Neural cell (in vitro differentiated cells): ENCODE measurements around the gene SLC25A22. TPM values are rescaled to one million over a fixed set of nuclear protein-coding genes. Genes with fewer than 3 reads are reported as not detected.

Experiments
- H2AFZ ChIP-seq: fragments of 200-600, 300-800 bp; sonication (generic), shearing (Covaris generic); 2 replicates; pipeline ENCODE4 v1.6.0; 2014; ENCODE audit warnings: low read depth, mild to moderate bottlenecking, antibody characterized with exemption, low read length, moderate library complexity
- H3F3A ChIP-seq: fragments of 200-600 bp; shearing (Covaris generic); 2 replicates; pipeline ENCODE4 v1.6.1; 2016; ENCODE audit warnings: mild to moderate bottlenecking, moderate library complexity, mixed read lengths, antibody characterized with exemption, low read length; ENCODE audit not compliant: insufficient read depth, poor library complexity, severe bottlenecking
- H3K27ac ChIP-seq: fragments of 200-600, 300-800 bp; sonication (generic), shearing (Covaris generic); 2 replicates; pipeline ENCODE4 v1.5.1; 2014; ENCODE audit warnings: mild to moderate bottlenecking, low read length, moderate library complexity
- H3K27me3 ChIP-seq: fragments of 300-800, 200-600 bp; sonication (generic), shearing (Covaris generic); 2 replicates; pipeline ENCODE4 v1.6.0; 2014; ENCODE audit warnings: mild to moderate bottlenecking, low read depth, low read length, moderate library complexity; ENCODE audit not compliant: insufficient read depth
- H3K36me3 ChIP-seq: fragments of 300-800, 200-600 bp; sonication (generic), shearing (Covaris generic); 2 replicates; pipeline ENCODE4 v1.5.1; 2014; ENCODE audit warnings: mild to moderate bottlenecking, antibody characterized with exemption, low read length, moderate library complexity; ENCODE audit not compliant: insufficient read depth
- H3K4me2 ChIP-seq: fragments of 300-800, 200-600 bp; sonication (generic), shearing (Covaris generic); 2 replicates; pipeline ENCODE4 v1.6.0; 2014; ENCODE audit warnings: mild to moderate bottlenecking, low read length
- H3K4me3 ChIP-seq: fragments of 300-800, 200-600 bp; sonication (generic), shearing (Covaris generic); 2 replicates; pipeline ENCODE4 v1.5.1; 2014; ENCODE audit warnings: mild to moderate bottlenecking, low read length, moderate library complexity
- H3K79me2 ChIP-seq: fragments of 200-600 bp; shearing (Covaris generic); replicated peaks from 2 replicates; pipeline ENCODE4 v1.6.0; 2014; ENCODE audit warnings: mild to moderate bottlenecking, low read length, moderate library complexity; ENCODE audit not compliant: insufficient read depth
- H3K9ac ChIP-seq: fragments of 300-800, 200-600 bp; sonication (generic), shearing (Covaris generic); 2 replicates; pipeline ENCODE4 v1.6.1; 2016; ENCODE audit warnings: mild to moderate bottlenecking, low read length, mixed read lengths
- H3K9me2 ChIP-seq: fragments of 200-600 bp; shearing (Covaris generic); 2 replicates; pipeline ENCODE4 v1.6.1; 2016; ENCODE audit warnings: mild to moderate bottlenecking, low read length, mixed read lengths; ENCODE audit not compliant: insufficient read depth
- H3K9me3 ChIP-seq: fragments of 200-600, 300-800 bp; sonication (generic), shearing (Covaris generic); 2 replicates; pipeline ENCODE4 v1.6.1; 2016; ENCODE audit warnings: mild to moderate bottlenecking, mixed run types, low read length, moderate library complexity, mixed read lengths
- H4K20me1 ChIP-seq: fragments of 200-600 bp; shearing (Covaris generic); 2 replicates; pipeline ENCODE4 v1.6.1; 2016; ENCODE audit warnings: mild to moderate bottlenecking, mixed run types; ENCODE audit not compliant: insufficient read depth
- CTCF ChIP-seq: fragments of 450-650 bp; IDR thresholded peaks from 2 replicates; pipeline ENCODE4 v1.5.1; 2014; ENCODE audit warnings: antibody characterized with exemption, mild to moderate bottlenecking, moderate library complexity; ENCODE audit not compliant: poor library complexity, severe bottlenecking
- EP300 ChIP-seq: fragments of 450-650 bp; conservative IDR thresholded peaks from 2 replicates; pipeline ENCODE4 v1.6.1; 2014; ENCODE audit warnings: antibody characterized with exemption, mild to moderate bottlenecking, moderate library complexity; ENCODE audit not compliant: poor library complexity, severe bottlenecking
- EZH2 ChIP-seq: fragments of 200-600, 300-800 bp; shearing (Covaris generic), sonication (generic); IDR thresholded peaks from 2 replicates; pipeline ENCODE4 v1.6.1; 2014; ENCODE audit warnings: antibody characterized with exemption, low read length, borderline replicate concordance, mild to moderate bottlenecking; ENCODE audit not compliant: insufficient read depth, poor library complexity, severe bottlenecking
- MXI1 ChIP-seq: fragments of 450-650 bp; conservative IDR thresholded peaks from 2 replicates; pipeline ENCODE4 v1.6.1; 2014; ENCODE audit warnings: antibody characterized with exemption, mild to moderate bottlenecking; ENCODE audit not compliant: poor library complexity, severe bottlenecking
- POLR2AphosphoS5 ChIP-seq: IDR thresholded peaks from 2 replicates; pipeline ENCODE4 v1.6.1; 2012
- RAD21 ChIP-seq: fragments of 450-650 bp; conservative IDR thresholded peaks from 2 replicates; pipeline ENCODE4 v1.6.1; 2014; ENCODE audit warnings: antibody characterized with exemption, mild to moderate bottlenecking, moderate library complexity
- REST ChIP-seq: IDR thresholded peaks from 2 replicates; pipeline ENCODE4 v1.6.1; 2012; ENCODE audit warnings: borderline replicate concordance
- SMC3 ChIP-seq: fragments of 450-650 bp; conservative IDR thresholded peaks from 2 replicates; pipeline ENCODE4 v1.6.1; 2014; ENCODE audit warnings: antibody characterized with exemption, mild to moderate bottlenecking, moderate library complexity; ENCODE audit not compliant: poor library complexity
- TAF1 ChIP-seq: IDR thresholded peaks from 2 replicates; pipeline ENCODE4 v1.6.1; 2012; ENCODE audit warnings: low read depth
- polyA plus RNA-seq: library from polyadenylated mRNA; depleted of rRNA; stranded (reverse); fragments of >200 nt; gene quantifications from 2 replicates; pipeline ENCODE4 v1.2.3, GENCODE V29; 2014

Gene SLC25A22
- polyA plus RNA-seq, 1 donor from 2014 or later = 40.9 TPM

- peak within 1 kb of the TSS; percentile 87 for H3K27ac ChIP-seq
- H3F3A ChIP-seq = no peaks in the 10 kb centered on the region
- H2AFZ ChIP-seq = peak within 1 kb of the TSS; percentile 80
- peak within 1 kb of the TSS; percentile 94 for H3K4me2 ChIP-seq
- H3K36me3 ChIP-seq = no peaks in the 10 kb centered on the region
- H3K27me3 ChIP-seq = no peaks in the 10 kb centered on the region
- H3K79me2 ChIP-seq = peaks cover 22% of the 10 kb centered on the region
- peak within 1 kb of the TSS; percentile 97 for H3K4me3 ChIP-seq
- no peaks in the 10 kb centered on the region for H3K9me3 ChIP-seq
- no peaks in the 10 kb centered on the region for H4K20me1 ChIP-seq
- no peaks in the 10 kb centered on the region for H3K9me2 ChIP-seq
- H3K9ac ChIP-seq = peak within 1 kb of the TSS; percentile 94
- TF ChIP-seq TAF1 = peak; percentile 84
- peak; percentile 50 for TF ChIP-seq EP300
- TF ChIP-seq SMC3 = peak; percentile 34
- peak; percentile 66 for TF ChIP-seq CTCF
- peak; percentile 65 for TF ChIP-seq REST
- TF ChIP-seq MXI1 = peak; percentile 74
- peak; percentile 83 for TF ChIP-seq POLR2AphosphoS5
- no peak for TF ChIP-seq EZH2
- peak; percentile 26 for TF ChIP-seq RAD21
These were observed 50.7 kb downstream of the SLC25A22 start, which contains the start of gene TALDO1 for GRCh38 chr11:747158-748006. Gene TALDO1 (plus strand): TSS chr11:747464. CDS start chr11:747482, 18 bp downstream.

GRCh38 chr11:746289-747157 is 51.6 kb downstream of the SLC25A22 start:
- TF ChIP-seq EP300 (no peak), TAF1 (no peak), CTCF (no peak), SMC3 (no peak), POLR2AphosphoS5 (no peak), MXI1 (no peak), EZH2 (no peak), REST (no peak), RAD21 (no peak)
- Histone ChIP-seq H3K9me3 (no peaks in the 10 kb centered on the region), H3K79me2 (peaks cover 22% of the 10 kb centered on the region), H3K4me3 (peak overlapping the region; percentile 97), H3K36me3 (no peaks in the 10 kb centered on the region), H3K27me3 (no peaks in the 10 kb centered on the region), H3K9me2 (no peaks in the 10 kb centered on the region), H3K27ac (peak overlapping the region; percentile 87), H3F3A (no peaks in the 10 kb centered on the region), H4K20me1 (no peaks in the 10 kb centered on the region), H3K4me2 (peak overlapping the region; percentile 56), H3K9ac (peak overlapping the region; percentile 94), H2AFZ (peak overlapping the region; percentile 80)
